BJ (cell line): Measurements from ENCODE around the gene RIPOR2. TPM values are rescaled to one million over a fixed set of nuclear protein-coding genes. Genes with fewer than 3 reads are reported as not detected.
"Not testable (repeated sequence)": the region's sequence is repeated elsewhere in the genome, so short reads cannot be mapped to it uniquely, and the experiment has no call there.

Source experiments
- CTCF ChIA-PET: fragments of 350-600 bp; formaldehyde crosslinking; extraction: SDS; loops from one replicate; lab custom pipeline; 2021; ENCODE audit warnings: antibody characterized with exemption, inconsistent platforms; lab: Yijun Ruan, JAX
- POLR2A ChIA-PET: fragments of 300-600 bp; sonication (Branson Sonifier 250); formaldehyde crosslinking; extraction: SDS; loops from one replicate; lab custom pipeline; 2021; ENCODE audit warnings: antibody characterized with exemption; lab: Charles Lee
- DNase-seq: peaks from one replicate; pipeline ENCODE4 v3.0.0-alpha.2; 2011; ENCODE audit warnings: low read depth
- H3K27me3 ChIP-seq: 2 replicates; pipeline ENCODE4 v1.6.0; 2011; ENCODE audit warnings: low read length; ENCODE audit not compliant: control insufficient read depth, insufficient read depth
- H3K36me3 ChIP-seq: 2 replicates; pipeline ENCODE4 v1.5.1; 2011; ENCODE audit warnings: low read length; ENCODE audit not compliant: control insufficient read depth, insufficient read depth
- H3K4me3 ChIP-seq: 2 replicates; pipeline ENCODE4 v1.5.1; 2011; ENCODE audit warnings: low read depth, mild to moderate bottlenecking, control low read depth, low read length
- polyA plus RNA-seq: library from polyadenylated mRNA; depleted of rRNA; stranded (reverse); fragments of >200 nt; gene quantifications from 2 replicates; pipeline ENCODE4 v1.2.3, GENCODE V29; 2011
- TF ChIP-seq, protein P1 (sequence below): IDR thresholded peaks from 2 replicates; pipeline ENCODE4 v1.5.1; 2011; ENCODE audit warnings: low read depth, mild to moderate bottlenecking, control low read depth, inconsistent platforms, low read length, moderate library complexity; ENCODE audit not compliant: insufficient read depth

The RIPOR2 gene
- polyA plus RNA-seq, 1 experiment, result 52.6 TPM

DNA sequence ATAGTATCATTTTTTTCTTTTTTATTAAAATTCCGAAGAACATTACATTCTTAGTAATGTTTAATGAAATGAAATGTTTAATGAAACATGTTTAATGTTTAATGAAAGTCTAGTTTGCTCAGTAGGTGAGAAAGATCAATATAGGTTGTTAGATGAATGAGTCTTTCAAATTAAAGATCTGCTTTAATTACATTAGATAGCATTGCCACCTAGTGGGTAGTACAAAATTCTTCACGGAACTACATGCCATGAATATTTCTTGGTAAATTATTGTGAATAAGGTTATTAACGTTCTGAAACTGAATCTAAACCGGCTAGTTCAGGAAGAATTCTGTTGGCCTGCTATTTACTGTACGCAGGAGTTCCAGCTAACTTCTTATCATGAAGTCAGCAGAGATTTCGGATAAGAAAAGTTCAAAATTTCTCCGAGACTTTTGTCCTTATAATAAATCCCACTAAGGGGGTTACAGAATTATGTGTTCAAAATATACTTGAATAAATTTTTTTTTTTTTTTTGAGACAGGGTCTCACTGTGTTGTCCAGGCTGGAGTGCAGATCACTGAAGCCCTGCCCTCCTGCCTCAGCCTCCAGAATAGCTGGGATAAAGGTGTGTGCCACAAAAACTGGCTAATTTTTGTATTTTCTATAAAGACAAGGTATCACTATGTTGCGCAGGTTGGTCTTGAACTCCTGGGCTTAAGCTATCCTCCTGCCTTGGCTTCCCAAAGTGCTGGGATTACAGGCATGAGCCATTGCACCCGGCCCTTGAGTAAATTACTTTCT, 168.9 kb downstream of the RIPOR2 start:
- no peak for DNase-seq
- no peaks in the 10 kb centered on the region for H3K36me3 ChIP-seq
- POLR2A ChIA-PET, result no interaction called here
- CTCF ChIA-PET, result interaction anchor here (0.6 to 6.3 kb wide), 10 partner anchors 48 to 314 kb away, joined by 3 to 61 read pairs (median 4); partner anchors contain the start of gene C6orf62
- no peaks in the 10 kb centered on the region for H3K27me3 ChIP-seq
- TF ChIP-seq, protein P1, sequence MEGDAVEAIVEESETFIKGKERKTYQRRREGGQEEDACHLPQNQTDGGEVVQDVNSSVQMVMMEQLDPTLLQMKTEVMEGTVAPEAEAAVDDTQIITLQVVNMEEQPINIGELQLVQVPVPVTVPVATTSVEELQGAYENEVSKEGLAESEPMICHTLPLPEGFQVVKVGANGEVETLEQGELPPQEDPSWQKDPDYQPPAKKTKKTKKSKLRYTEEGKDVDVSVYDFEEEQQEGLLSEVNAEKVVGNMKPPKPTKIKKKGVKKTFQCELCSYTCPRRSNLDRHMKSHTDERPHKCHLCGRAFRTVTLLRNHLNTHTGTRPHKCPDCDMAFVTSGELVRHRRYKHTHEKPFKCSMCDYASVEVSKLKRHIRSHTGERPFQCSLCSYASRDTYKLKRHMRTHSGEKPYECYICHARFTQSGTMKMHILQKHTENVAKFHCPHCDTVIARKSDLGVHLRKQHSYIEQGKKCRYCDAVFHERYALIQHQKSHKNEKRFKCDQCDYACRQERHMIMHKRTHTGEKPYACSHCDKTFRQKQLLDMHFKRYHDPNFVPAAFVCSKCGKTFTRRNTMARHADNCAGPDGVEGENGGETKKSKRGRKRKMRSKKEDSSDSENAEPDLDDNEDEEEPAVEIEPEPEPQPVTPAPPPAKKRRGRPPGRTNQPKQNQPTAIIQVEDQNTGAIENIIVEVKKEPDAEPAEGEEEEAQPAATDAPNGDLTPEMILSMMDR, result peak; percentile 30; the same call in 1 of the 2 replicates
- H3K4me3 ChIP-seq, result no peak overlapping the region

DNA sequence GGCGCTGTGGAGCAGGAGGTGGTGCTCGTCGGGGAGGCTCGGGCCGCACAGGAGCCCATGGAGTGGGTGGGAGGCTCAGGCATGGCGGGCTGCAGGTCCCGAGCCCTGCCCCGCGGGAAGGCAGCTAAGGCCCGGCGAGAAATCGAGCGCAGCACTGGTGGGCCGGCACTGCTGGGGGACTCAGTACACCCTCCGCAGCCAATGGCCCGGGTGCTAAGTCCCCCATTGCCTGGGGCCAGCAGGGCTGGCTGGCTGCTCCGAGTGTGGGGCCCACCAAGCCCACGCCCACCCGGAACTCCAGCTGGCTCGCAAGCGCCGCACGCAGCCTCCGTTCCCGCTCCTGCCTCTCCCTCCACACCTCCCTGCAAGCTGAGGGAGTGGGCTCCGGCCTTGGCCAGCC, 169.8 kb downstream of the RIPOR2 start:
- DNase-seq, H3K36me3 ChIP-seq, H3K4me3 ChIP-seq, H3K27me3 ChIP-seq, POLR2A ChIA-PET: not testable (repeated sequence)
- CTCF ChIA-PET, result interaction anchor here (0.9 to 6.3 kb wide), 7 partner anchors 54 to 245 kb away, joined by 3 to 61 read pairs (median 4); no protein-coding TSS in a partner anchor

DNA sequence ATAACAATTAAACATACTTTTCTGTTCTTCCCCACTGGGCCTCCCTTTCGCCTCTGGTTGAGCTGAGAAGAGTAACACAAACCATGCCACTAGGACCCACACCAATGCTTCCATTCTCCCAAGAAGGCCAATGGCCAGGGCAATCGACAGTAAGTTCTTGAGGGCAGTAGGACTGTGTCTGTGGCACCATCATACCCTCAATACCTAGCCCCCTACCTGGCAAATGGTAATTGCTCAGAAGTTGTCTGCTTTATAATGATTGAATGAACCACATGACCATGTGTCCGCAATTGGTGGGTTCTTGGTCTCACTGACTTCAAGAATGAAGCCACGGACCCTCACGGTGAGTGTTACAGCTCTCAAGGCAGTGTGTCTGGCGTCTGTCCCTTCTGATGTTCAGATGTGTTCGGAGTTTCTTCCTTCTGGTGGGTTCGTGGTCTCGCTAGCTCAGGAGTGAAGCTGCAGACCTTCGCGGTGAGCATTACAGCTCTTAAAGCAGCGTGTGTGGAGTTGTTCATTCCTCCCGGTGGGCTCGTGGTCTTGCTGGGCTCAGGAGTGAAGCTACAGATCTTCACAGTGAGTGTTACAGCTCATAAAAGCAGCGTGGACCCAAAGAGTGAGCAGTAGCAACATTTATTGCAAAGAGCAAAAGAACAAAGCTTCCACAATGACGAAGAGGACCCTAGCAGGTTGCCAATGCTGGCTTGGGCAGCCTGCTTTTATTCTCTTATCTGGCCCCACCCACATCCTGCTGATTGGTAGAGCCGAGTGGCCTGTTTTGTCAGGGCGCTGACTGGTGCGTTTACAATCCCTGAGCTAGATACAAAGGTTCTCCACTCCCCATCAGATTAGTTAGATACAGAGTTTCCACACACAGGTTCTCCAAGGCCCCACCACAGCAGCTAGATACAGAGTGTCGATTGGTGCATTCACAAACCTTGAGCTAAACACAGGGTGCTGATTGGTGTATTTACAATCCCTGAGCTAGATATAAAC, 170.6 kb downstream of the RIPOR2 start:
- not testable (repeated sequence) for DNase-seq

DNA sequence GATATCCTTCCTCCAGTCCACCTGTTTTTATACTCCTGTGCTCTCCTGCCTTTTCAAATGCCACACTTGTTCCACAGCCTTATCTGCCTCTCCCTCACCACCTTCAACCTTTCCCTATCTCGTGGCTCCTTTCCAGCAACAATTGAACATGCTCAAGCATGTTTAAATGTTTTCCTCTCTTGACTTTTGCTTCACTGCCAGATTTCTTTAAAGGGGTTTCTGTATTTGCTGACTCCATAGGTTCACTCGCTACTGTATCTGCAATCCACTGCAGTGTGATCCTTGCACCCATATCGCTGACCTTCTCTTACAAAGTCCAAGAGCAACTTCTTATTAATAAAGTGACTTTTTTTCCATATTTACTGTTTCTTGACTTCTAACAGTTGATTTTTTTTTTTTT, 172.2 kb downstream of the RIPOR2 start:
- H3K4me3 ChIP-seq, result no peak overlapping the region
- POLR2A ChIA-PET, result no interaction called here
- CTCF ChIA-PET, result interaction anchor here (0.6 kb wide), 1 partner anchor 27 kb away, joined by 3 read pairs; no protein-coding TSS in a partner anchor
- TF ChIP-seq, protein P1, result no peak
- no peaks in the 10 kb centered on the region for H3K27me3 ChIP-seq
- DNase-seq, result no peak
- no peaks in the 10 kb centered on the region for H3K36me3 ChIP-seq

More for the DNA sequence above, 170.6 kb downstream of the RIPOR2 start:
- POLR2A ChIA-PET, H3K4me3 ChIP-seq, H3K27me3 ChIP-seq, H3K36me3 ChIP-seq: not testable (repeated sequence)
- CTCF ChIA-PET, result interaction anchor here (0.9 to 6.3 kb wide), 4 partner anchors 183 to 244 kb away, joined by 3 to 61 read pairs (median 3); no protein-coding TSS in a partner anchor

DNA sequence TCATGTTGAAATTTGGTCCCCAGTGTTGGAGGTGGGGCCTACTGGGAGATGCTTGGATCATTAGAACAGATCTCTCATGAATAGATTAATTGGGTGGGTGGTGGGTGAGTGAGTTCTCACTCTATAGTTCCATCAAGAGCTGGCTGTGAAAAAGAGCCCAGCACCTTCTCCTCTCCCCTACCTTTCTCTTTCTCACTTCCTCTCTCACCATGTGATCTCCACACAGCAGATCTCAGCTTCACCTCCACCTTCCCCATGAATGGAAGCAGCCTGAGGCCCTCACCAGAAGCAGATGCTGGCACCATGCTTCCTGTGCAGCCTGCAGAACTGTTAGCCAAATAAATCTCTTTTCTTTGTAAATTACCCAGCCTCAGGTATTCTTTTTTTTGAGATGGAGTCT, 173.9 kb downstream of the RIPOR2 start:
- POLR2A ChIA-PET, result no interaction called here
- Histone ChIP-seq H3K27me3 (no peaks in the 10 kb centered on the region), H3K36me3 (no peaks in the 10 kb centered on the region), H3K4me3 (no peak overlapping the region)
- TF ChIP-seq, protein P1, result no peak
- DNase-seq, result no peak
- CTCF ChIA-PET, result interaction anchor here (1.0 kb wide), 1 partner anchor 11 kb away, joined by 3 read pairs; no protein-coding TSS in a partner anchor
